Activated gamma-delta T cell (primary cell): ENCODE results near the gene DLGAP4.

ENCODE experiments used
- DNase-seq: peaks from one replicate; lab custom pipeline; 2025; lab: John Stamatoyannopoulos, UW

DLGAP4 gene

DNA sequence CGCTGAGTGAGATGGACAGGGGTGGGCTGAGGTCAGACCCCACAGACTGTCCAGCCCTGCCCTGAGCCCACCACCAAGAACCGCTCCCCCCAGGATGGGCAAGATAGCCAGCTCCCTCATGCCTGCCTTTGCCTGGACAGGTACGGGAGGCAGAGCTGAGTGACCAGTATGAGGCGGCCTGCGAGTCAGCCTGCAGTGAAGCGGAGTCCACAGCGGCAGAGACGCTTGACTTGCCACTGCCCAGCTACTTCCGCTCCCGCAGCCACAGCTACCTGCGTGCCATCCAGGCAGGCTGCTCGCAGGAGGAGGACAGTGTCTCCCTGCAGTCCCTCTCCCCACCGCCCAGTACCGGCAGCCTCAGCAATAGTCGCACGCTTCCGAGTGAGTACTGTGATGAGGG, 140.4 kb downstream of the DLGAP4 start:
- DNase-seq: no peak

DNA sequence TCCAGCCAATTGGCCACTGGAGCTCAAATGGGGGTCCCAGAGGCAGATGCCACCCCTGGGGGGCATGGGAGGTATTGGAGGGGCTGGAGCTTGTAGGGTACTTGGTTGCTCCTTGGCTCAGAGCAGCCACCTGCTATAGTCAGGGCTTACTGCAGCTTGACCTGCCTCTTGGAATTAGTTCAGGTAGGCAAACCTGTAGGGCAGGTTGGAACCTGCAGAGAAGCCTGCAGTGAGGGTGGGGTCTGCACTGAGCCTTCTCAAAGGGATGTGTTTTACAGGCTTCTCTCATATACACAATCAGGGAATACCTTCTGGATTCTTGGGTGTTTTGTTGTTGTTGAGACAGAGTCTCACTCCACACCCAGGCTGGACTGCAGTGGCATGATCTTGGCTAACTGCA, 141.0 kb downstream of the DLGAP4 start:
- DNase-seq: no peak

DNA sequence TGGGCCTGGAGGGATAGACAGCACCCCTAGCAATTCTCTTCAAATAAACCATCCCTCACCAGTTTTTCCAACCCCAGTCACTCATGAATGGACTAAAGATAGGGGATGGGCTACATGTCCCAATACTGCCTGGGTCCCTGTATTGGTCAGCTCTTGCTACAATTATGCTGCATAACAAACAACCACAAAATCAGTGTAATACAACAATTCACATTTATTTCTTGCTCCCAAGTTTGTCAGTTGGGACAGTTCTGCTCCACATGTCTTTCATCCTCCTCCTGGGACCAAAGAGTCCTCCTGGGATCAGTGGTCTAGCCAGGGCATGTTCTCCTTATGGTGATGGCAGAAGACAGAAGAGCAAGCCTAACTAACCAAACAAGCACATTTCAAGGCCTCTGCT, 143.5 kb downstream of the DLGAP4 start:
- DNase-seq: no peak

- no peak for DNase-seq
These were observed 148.2 kb downstream of the DLGAP4 start for GRCh38 chr20:36454332-36454697.

GRCh38 chr20:36454698-36455427, 148.7 kb downstream of the DLGAP4 start:
- no peak for DNase-seq

DNA sequence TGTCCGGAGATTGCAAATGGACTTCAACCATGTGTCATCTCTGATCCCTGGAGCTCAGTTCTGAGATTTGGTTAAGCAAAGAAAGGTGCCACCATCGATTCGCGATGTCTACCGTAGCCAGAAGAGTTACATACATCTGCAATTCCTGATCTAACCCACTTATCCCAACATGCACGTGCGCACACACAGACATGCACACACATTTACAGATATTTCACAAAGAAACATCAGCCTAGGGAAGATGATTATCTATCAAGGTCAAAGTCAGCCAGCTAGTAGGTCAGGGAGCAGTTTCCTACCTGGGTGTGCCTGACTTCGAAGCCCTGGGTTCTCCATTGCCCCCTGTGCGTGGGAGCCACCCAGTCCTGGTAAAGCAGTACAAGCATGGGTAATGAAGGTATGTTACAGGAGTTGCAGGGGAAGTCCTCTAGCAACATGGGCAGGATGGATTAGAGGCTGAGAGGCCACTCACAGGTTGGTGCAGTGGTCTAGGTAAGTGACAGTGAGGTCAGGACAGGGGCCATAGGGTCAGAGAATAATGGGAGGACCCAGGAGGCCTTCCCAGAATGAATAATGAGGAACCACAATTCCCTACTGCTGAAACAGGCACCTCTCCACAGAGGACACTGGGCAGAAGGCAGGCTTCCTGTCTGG, 150.0 kb downstream of the DLGAP4 start:
- DNase-seq: no peak

DNA sequence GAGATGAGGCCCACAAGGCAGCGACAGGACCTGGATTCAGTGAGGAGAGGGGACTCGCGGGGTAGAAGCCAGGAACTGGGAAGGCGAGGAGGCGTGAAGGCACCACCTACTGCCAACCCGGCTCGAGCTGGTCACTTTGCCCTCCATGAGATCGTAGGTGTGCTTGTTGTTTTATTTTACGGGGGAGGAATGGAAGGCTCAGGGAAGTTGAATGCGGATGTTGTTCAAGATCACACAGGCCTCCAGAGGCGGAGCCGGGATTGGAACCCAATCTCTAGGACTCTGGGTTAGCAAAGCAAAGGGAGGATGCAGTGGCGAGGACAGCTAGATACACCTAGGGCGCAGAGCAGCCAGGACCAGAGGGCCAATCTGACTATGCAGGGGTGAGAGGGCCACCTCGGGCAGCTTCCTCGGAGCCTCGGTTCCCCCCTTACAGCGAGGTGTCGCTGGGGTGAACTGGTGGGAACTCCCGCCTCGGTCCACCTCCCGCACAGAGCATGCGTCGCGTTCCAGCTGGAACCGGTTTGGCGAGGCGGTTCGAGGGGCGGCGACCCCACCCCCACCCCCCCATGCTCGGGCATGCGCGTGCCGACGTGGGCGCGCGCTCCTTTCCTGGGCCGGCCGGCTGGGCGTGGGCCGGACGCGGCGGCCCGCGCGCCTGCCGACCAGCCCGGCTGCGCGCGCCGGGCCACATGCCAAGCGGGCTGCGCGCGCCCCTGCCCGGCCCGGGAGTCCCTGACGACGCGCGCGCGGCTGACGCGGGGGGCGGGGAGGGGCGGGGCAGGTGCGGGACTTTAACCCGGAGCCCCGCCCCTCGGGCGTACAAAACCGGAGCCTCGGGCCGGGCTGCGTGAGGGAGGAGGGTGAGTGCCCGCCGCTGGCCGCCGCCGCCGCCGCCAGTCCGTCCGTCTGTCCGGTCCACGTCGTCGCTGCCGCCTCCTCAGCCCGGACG, 154.8 kb downstream of the DLGAP4 start:
- DNase-seq: peak; percentile 96

DNA sequence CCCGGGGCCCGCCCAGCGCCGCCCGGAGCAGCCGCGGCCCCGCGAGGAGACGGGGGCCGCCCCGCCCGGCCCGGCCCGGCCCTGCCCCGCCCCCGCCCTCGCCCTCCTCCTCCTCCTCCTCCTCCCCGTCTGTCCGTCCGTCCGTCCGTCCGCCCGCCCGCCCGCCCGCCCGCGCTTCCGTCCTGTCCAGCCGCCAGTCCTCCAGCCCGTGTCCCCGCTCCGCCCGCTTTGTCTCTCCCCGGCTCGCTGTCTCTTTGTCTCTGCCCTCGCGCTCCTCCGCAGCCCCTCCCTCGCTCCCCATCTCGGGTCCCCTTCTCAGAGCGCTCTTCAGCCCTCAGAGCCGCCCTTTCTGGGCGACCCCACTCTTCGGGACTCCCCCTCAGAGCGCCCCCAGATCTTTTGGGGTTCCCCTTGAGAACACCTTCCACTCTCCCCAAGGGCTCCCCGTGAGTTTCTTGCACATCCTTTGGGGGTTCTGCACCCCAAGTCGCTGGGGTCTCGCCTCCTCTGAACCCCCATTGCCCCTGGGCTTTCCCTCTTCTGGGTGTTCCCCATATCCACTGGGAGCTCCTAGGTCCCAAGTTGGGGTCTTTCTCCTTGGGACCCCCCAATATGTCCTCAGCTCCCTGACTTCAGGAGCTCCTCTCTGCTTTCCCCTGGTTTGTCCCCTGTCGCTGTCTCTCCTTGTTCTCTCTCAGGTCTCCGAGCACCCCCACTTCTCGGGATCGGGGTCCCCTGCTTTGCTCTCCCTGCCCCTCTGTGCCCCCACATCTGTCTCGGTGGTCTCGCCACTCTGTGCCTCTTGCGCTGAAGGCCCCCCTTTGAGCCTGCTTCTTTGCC, 155.7 kb downstream of the DLGAP4 start:
- DNase-seq: peak; percentile 30

- no peak for DNase-seq
These were observed 156.5 kb downstream of the DLGAP4 start for GRCh38 chr20:36462440-36463211.

- DNase-seq: no peak
These were observed 157.3 kb downstream of the DLGAP4 start for GRCh38 chr20:36463212-36464061.

DNA sequence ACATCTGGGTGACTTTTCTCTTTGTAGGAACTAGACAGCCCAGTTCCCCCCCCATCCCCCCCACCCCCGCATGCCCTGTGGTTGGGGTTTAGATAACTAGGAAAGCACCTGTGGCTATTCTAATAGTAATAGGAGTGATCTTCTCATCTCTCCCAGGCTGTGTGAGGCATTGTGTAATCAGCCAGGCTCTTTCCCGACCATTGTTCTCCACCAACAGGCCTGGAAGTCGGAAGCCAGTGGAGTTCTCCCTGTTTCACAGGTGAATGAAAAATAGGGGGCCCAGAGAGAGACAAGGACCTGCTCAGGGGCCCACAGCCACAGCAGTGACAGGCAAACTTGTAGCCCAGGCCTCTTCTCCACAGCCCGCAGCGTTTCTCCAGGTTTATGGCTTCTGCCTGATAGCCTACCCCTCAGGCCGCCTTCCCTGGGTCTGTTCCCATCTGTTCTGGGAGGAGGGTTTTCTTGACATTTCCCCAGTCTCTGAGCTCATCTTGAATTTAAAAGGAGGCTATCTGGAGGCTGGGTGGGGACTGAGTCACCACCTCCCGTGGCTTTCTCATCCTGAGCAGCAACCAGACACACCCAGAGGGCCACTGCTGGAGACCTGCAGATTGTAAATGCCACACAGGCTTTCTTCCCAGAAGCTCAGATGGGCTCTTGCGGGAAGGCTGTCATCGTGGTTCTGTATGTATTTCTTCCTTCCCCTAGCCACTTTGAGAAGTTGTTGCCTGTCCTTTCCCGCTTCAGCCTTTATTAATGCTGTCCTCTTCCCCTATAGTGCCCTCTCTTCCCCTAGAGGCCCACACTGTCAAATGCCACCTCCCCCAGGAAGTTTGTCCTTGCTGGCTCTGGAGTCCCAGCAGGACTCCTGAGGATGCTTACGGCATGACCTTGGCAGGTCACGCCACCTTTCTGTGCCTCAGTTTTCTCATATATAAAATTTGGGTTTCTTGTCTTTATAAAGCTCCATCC, 159.3 kb downstream of the DLGAP4 start:
- no peak for DNase-seq

DNA sequence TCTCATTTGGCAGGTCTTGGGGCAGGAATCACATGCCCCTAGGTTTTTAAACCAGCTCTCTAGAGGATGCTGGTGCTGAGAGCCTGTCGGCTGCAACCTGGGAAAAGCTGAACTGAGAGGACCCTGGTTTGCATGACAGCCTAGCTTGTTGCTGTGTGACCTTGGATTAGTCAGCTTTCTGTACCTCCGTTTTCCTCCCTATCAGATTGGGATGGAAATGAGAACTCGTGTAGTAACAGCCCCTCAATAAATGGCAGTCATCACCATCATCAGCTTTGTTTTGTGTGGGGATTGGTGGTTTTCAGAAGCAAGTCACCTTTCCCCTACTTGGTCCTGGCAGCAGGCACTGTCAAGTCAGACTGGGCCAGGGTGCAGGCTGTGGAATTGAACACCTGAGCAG, 159.9 kb downstream of the DLGAP4 start:
- DNase-seq: no peak

- DNase-seq: no peak
These were observed 161.2 kb downstream of the DLGAP4 start for GRCh38 chr20:36467076-36467999.

DNA sequence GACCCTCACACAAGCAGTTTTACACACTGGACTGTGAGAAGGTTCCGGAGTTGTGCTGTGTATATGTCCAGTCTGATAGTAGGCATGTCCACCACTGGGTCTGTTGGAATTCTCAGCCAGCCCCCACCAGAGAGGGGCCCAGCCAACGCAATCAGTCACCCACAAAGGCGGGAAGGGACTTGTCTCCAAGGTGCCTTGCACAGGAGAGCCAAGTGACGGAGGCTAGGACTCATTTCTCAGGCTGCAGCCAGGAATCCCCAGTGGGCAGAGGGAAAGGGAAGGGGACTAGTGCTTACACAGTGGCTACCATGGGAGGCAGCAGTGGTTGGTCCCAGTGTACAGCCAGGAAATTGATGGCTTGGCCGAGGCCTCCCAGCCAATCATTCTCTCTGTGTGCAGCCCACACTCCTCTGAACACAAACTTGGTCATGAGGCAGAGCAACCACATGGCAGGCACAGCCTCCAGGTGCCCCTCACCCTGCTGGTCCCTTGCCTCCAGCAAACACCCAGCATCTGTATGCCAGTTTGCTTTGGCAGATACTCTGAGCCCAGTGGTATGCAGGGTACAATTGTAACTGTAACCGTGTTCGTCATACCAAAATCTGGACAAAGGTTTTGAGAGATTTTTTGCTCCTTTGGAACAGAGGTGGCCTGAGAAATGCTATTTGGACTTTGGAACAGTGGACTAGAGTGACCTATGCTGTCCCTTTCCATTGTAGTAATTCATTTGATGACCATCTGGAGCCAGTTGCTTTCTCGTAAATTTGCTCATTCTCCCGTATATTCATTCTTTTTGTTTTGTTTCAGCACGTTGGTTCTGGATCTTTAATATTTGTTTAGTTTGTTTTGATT, 162.2 kb downstream of the DLGAP4 start:
- no peak for DNase-seq

GRCh38 chr20:36469973-36470372, 163.8 kb downstream of the DLGAP4 start:
- no peak for DNase-seq

GRCh38 chr20:36471885-36472636, 165.9 kb downstream of the DLGAP4 start:
- DNase-seq: no peak
